HT-29 (cell line): ENCODE data around the gene CLEC17A. TPM values are rescaled to one million over a fixed set of nuclear protein-coding genes. Genes with fewer than 3 reads are reported as not detected.
"Not testable (repeated sequence)": the region's sequence is repeated elsewhere in the genome, so short reads cannot be mapped to it uniquely, and the experiment has no call there.

Source experiments
- DNase-seq: peaks from one replicate; pipeline ENCODE4 v3.0.0-alpha.2; 2015; ENCODE audit warnings: low spot score
- total RNA-seq: library from RNA; depleted of rRNA; stranded (reverse); fragments of >200 nt; shearing (Covaris generic); gene quantifications from 2 replicates; pipeline ENCODE4 v1.2.3, GENCODE V29; 2014; rRNA removed

CLEC17A gene
- total RNA-seq, result not detected in 2 replicates

- DNase-seq, result no peak
Measured at GRCh38 chr19:14582894-14583340, at the start of gene CLEC17A. TSS of gene CLEC17A (plus strand) at chr19:14583084. CDS start at chr19:14583161, 77 bp downstream.

GRCh38 chr19:14533450-14533849 lies 49.4 kb upstream of the CLEC17A start:
- no peak for DNase-seq

- peak; percentile 76 for DNase-seq
Measured at GRCh38 chr19:14536926-14537692, 45.8 kb upstream of the CLEC17A start.

GRCh38 chr19:14540741-14541525 lies 42.0 kb upstream of the CLEC17A start:
- DNase-seq, result no peak

- not testable (repeated sequence) for DNase-seq
Measured at GRCh38 chr19:14541979-14542378, 40.9 kb upstream of the CLEC17A start.

GRCh38 chr19:14542711-14543328 lies 40.1 kb upstream of the CLEC17A start:
- DNase-seq, result peak; percentile 27

GRCh38 chr19:14544047-14544446 lies 38.8 kb upstream of the CLEC17A start:
- no peak for DNase-seq

GRCh38 chr19:14544977-14545715 lies 37.7 kb upstream of the CLEC17A start:
- DNase-seq, result no peak

- no peak for DNase-seq
Measured at GRCh38 chr19:14545716-14546082, 37.2 kb upstream of the CLEC17A start.

GRCh38 chr19:14550201-14550754 lies 32.6 kb upstream of the CLEC17A start:
- DNase-seq, result peak; percentile 68

GRCh38 chr19:14551134-14552005 lies 31.5 kb upstream of the CLEC17A start:
- peak; percentile 66 for DNase-seq

GRCh38 chr19:14552006-14552360 lies 30.9 kb upstream of the CLEC17A start:
- DNase-seq, result not testable (repeated sequence)

GRCh38 chr19:14553042-14553938 lies 29.6 kb upstream of the CLEC17A start:
- DNase-seq, result no peak

- DNase-seq, result no peak
Measured at GRCh38 chr19:14553939-14554243, 29.0 kb upstream of the CLEC17A start.

- peak; percentile 23 for DNase-seq
Measured at GRCh38 chr19:14554382-14554812, 28.5 kb upstream of the CLEC17A start.

GRCh38 chr19:14555918-14556661 lies 26.8 kb upstream of the CLEC17A start:
- no peak for DNase-seq

GRCh38 chr19:14556662-14557188 lies 26.2 kb upstream of the CLEC17A start:
- DNase-seq, result peak; percentile 74

- DNase-seq, result no peak
Measured at GRCh38 chr19:14558370-14559066, 24.4 kb upstream of the CLEC17A start.
